Upper lobe of left lung (tissue), 4 donors: Measurements from ENCODE around the gene ZNF775.

Experiments used
- EP300 ChIP-seq, 4 donors: sonication (generic); formaldehyde crosslinking; IDR thresholded peaks; one replicate each; pipeline ENCODE4 v1.5.1; 2017; ENCODE audit warnings: antibody characterized with exemption in 4 of 4, control low read depth in 2 of 4
- TF ChIP-seq, protein P1 (sequence below), 6 experiments: fragments of 450-650 bp in 4 of 6; fragments of 200-600 bp in 2 of 6; sonication (generic) in 2 of 6; IDR thresholded peaks; one replicate each; pipeline ENCODE4 v1.5.1; 2016 to 2019; ENCODE audit warnings: antibody characterized with exemption in 6 of 6

DNA sequence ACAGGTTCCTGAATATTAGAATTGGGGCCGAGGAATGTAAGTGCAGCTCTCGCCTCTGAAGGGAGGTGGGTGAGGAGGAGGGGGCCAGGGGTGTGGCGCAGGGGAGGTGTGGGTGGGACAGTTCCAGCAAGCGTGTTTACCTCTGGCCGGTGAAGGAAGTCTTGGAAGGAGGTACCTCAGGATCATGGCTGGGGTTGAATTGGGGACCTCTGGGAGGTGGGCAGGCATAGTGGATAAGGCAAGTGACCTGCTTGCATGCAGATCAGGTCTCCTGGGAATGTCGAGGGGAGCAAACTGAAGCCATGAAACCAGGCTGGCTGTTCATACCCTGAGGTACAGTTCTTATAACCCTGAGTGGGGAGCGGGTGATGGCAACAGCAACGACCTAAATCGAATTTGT lies 2.0 kb downstream of the ZNF775 start:
- TF ChIP-seq, protein P1, sequence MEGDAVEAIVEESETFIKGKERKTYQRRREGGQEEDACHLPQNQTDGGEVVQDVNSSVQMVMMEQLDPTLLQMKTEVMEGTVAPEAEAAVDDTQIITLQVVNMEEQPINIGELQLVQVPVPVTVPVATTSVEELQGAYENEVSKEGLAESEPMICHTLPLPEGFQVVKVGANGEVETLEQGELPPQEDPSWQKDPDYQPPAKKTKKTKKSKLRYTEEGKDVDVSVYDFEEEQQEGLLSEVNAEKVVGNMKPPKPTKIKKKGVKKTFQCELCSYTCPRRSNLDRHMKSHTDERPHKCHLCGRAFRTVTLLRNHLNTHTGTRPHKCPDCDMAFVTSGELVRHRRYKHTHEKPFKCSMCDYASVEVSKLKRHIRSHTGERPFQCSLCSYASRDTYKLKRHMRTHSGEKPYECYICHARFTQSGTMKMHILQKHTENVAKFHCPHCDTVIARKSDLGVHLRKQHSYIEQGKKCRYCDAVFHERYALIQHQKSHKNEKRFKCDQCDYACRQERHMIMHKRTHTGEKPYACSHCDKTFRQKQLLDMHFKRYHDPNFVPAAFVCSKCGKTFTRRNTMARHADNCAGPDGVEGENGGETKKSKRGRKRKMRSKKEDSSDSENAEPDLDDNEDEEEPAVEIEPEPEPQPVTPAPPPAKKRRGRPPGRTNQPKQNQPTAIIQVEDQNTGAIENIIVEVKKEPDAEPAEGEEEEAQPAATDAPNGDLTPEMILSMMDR (IDR thresholded peaks at IDR 0.05) = no peak
- TF ChIP-seq EP300 (IDR thresholded peaks at IDR 0.05) = no peak
